Measurements from ENCODE around the gene ZMYM4. TPM values are rescaled to one million over a fixed set of nuclear protein-coding genes. Genes with fewer than 3 reads are reported as not detected.
A peak's percentile ranks its signal among the peaks of the same experiment; 100 is the strongest.

Gene ZMYM4
- total RNA-seq, 2 donors from 2014 or later, result 131 to 153 TPM

DNA sequence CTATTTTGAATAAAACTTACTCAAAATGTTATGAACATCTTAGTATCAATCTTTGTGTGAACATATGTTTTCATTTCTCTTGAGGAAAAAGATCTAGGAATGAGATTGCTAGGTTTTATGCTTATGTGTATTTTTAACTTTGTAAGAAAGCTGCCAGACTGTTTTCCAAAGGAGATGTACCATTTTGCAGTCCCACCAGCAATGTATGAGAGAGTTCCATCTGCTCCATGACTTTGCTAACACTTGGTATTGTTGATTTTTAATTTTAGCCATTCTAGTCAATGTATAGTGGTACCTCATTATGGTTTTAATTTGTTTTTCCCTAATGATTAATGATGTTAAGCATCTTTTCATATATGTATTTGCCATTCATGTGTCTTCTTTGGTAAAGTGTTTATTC, 132.5 kb downstream of the ZMYM4 start:
- H3K9me3 ChIP-seq (ENCODE audit: control insufficient read depth, low read length), result peaks cover 45% of the 10 kb centered on the region

GRCh38 chr1:35406103-35406502, 137.6 kb downstream of the ZMYM4 start:
- Mint-ChIP-seq H3K9me3 (peaks cover 24% of the 10 kb centered on the region), H3K4me3 (no peak overlapping the region), H3K27me3 (ENCODE audit: insufficient read depth) (no peaks in the 10 kb centered on the region), H3K36me3 (ENCODE audit: low read depth) (peaks cover 88% of the 10 kb centered on the region), H3K4me1 (peaks cover 23% of the 10 kb centered on the region), H3K27ac (peak overlapping the region; percentile 3)
- Histone ChIP-seq H3K4me1 (ENCODE audit: control insufficient read depth, insufficient read depth, low read length) (no peaks in the 10 kb centered on the region), H3K4me3 (ENCODE audit: low read length) (no peak overlapping the region), H3K9ac (ENCODE audit: extremely low read depth, low read length, poor library complexity, severe bottlenecking) (no peak overlapping the region), H3K9me3 (ENCODE audit: control insufficient read depth, low read length) (peaks cover 39% of the 10 kb centered on the region), H3K27me3 (ENCODE audit: control insufficient read depth, insufficient read depth, low read length, poor library complexity, severe bottlenecking) (no peaks in the 10 kb centered on the region), H3K27ac (ENCODE audit: low read depth, low read length) (no peak overlapping the region), H3K36me3 (ENCODE audit: control insufficient read depth, insufficient read depth, low read length) (peaks cover 84% of the 10 kb centered on the region)
- peak; percentile 62 for DNase-seq
- TF ChIP-seq, protein P1, sequence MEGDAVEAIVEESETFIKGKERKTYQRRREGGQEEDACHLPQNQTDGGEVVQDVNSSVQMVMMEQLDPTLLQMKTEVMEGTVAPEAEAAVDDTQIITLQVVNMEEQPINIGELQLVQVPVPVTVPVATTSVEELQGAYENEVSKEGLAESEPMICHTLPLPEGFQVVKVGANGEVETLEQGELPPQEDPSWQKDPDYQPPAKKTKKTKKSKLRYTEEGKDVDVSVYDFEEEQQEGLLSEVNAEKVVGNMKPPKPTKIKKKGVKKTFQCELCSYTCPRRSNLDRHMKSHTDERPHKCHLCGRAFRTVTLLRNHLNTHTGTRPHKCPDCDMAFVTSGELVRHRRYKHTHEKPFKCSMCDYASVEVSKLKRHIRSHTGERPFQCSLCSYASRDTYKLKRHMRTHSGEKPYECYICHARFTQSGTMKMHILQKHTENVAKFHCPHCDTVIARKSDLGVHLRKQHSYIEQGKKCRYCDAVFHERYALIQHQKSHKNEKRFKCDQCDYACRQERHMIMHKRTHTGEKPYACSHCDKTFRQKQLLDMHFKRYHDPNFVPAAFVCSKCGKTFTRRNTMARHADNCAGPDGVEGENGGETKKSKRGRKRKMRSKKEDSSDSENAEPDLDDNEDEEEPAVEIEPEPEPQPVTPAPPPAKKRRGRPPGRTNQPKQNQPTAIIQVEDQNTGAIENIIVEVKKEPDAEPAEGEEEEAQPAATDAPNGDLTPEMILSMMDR (conservative IDR thresholded peaks at IDR 0.05), result no peak

More for the DNA sequence above, 132.5 kb downstream of the ZMYM4 start:
- H3K27me3 ChIP-seq (ENCODE audit: control insufficient read depth, insufficient read depth, low read length, poor library complexity, severe bottlenecking), result no peaks in the 10 kb centered on the region
- no peak overlapping the region for H3K9ac ChIP-seq (ENCODE audit: extremely low read depth, low read length, poor library complexity, severe bottlenecking)
- H3K36me3 Mint-ChIP-seq (ENCODE audit: low read depth), result peaks cover 85% of the 10 kb centered on the region
- no peak overlapping the region for H3K27ac Mint-ChIP-seq
- TF ChIP-seq, protein P1 (conservative IDR thresholded peaks at IDR 0.05), result no peak
- H3K4me1 ChIP-seq (ENCODE audit: control insufficient read depth, insufficient read depth, low read length), result no peaks in the 10 kb centered on the region
- H3K36me3 ChIP-seq (ENCODE audit: control insufficient read depth, insufficient read depth, low read length), result peaks cover 85% of the 10 kb centered on the region
- no peak overlapping the region for H3K27ac ChIP-seq (ENCODE audit: low read depth, low read length)
- no peaks in the 10 kb centered on the region for H3K27me3 Mint-ChIP-seq (ENCODE audit: insufficient read depth)
- no peak for DNase-seq
- peaks cover 10% of the 10 kb centered on the region for H3K4me1 Mint-ChIP-seq
- H3K4me3 Mint-ChIP-seq, result no peak overlapping the region
- H3K4me3 ChIP-seq (ENCODE audit: low read length), result no peak overlapping the region
- peaks cover 21% of the 10 kb centered on the region for H3K9me3 Mint-ChIP-seq

DNA sequence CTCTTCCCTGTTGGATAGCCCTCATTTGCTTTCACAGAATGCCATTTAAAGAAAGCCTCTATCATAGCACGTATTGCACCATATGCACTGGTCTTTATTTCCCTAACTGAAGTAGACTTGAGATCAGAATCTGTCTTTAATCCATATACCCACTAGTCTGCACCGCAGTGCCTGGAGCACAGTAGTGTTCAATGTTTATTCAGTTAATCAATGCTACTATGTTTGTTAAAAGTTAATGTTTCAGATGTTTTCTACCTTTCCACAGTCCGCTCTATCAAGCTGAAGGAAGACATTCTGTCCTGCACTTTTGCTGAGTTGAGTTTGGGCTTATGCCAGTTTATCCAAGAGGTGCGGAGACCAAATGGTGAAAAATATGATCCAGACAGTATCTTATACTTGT, 139.2 kb downstream of the ZMYM4 start:
- peaks cover 23% of the 10 kb centered on the region for H3K4me1 Mint-ChIP-seq
- peak overlapping the region; percentile 25 for H3K27ac Mint-ChIP-seq
- peaks cover 14% of the 10 kb centered on the region for H3K9me3 Mint-ChIP-seq
- peaks cover 86% of the 10 kb centered on the region for H3K36me3 Mint-ChIP-seq (ENCODE audit: low read depth)
- DNase-seq, result no peak
- Histone ChIP-seq H3K27me3 (ENCODE audit: control insufficient read depth, insufficient read depth, low read length, poor library complexity, severe bottlenecking) (no peaks in the 10 kb centered on the region), H3K27ac (ENCODE audit: low read depth, low read length) (no peak overlapping the region), H3K4me3 (ENCODE audit: low read length) (no peak overlapping the region), H3K9me3 (ENCODE audit: control insufficient read depth, low read length) (peaks cover 25% of the 10 kb centered on the region), H3K36me3 (ENCODE audit: control insufficient read depth, insufficient read depth, low read length) (peaks cover 81% of the 10 kb centered on the region), H3K9ac (ENCODE audit: extremely low read depth, low read length, poor library complexity, severe bottlenecking) (no peak overlapping the region), H3K4me1 (ENCODE audit: control insufficient read depth, insufficient read depth, low read length) (no peaks in the 10 kb centered on the region)
- TF ChIP-seq, protein P1 (conservative IDR thresholded peaks at IDR 0.05), result no peak
- H3K27me3 Mint-ChIP-seq (ENCODE audit: insufficient read depth), result no peaks in the 10 kb centered on the region
- 95 to 96% methylated on average over 3 to 4 of the region's 4 CpGs for WGBS, 2 experiments (ENCODE audit: insufficient coverage in 1 of 2, insufficient read length in 1 of 2)
- H3K4me3 Mint-ChIP-seq, result no peak overlapping the region
